Transverse colon (tissue), 4 donors: Measurements from ENCODE around the gene STRIP2.

Experiments
- POLR2A ChIP-seq: fragments of 450-650 bp; IDR thresholded peaks from one replicate; pipeline ENCODE4 v1.6.1; 2016; ENCODE audit warnings: antibody characterized with exemption, mild to moderate bottlenecking, moderate library complexity
- POLR2AphosphoS5 ChIP-seq, 3 donors: sonication (generic); formaldehyde crosslinking; IDR thresholded peaks; one replicate each; pipeline ENCODE4 v1.6.1; 2016; ENCODE audit warnings: antibody characterized with exemption in 3 of 3
- TF ChIP-seq, protein P1 (sequence below), 5 experiments: fragments of 200-600 bp in 3 of 5; fragments of 450-650 bp in 2 of 5; sonication (generic) in 3 of 5; IDR thresholded peaks; 1 replicate in 2 of 5; 2 replicates in 3 of 5; pipeline ENCODE4 v1.5.1; 2016 to 2017; ENCODE audit warnings: antibody characterized with exemption in 5 of 5, inconsistent platforms in 3 of 5, mild to moderate bottlenecking in 2 of 5, moderate library complexity in 1 of 5

DNA sequence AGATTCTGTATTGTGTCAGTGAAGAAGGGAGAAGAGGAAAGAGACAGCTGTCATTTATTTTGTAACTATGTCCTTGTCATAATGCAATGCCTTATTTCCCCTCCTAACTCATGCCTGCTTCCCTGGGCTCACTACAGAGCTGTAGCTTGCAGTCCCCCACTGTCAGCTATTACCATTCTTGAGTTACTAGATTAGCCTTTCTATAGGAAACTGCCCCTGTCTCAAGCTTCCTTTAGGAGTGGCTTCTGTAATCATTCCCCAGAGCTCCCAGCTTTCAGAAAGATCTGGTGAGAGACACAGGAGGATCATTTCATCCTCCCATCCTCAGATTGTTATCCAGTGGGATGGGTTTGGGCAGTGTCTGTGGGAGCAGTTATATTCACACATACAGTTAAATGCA is 35.7 kb downstream of the STRIP2 start:
- TF ChIP-seq, protein P1, sequence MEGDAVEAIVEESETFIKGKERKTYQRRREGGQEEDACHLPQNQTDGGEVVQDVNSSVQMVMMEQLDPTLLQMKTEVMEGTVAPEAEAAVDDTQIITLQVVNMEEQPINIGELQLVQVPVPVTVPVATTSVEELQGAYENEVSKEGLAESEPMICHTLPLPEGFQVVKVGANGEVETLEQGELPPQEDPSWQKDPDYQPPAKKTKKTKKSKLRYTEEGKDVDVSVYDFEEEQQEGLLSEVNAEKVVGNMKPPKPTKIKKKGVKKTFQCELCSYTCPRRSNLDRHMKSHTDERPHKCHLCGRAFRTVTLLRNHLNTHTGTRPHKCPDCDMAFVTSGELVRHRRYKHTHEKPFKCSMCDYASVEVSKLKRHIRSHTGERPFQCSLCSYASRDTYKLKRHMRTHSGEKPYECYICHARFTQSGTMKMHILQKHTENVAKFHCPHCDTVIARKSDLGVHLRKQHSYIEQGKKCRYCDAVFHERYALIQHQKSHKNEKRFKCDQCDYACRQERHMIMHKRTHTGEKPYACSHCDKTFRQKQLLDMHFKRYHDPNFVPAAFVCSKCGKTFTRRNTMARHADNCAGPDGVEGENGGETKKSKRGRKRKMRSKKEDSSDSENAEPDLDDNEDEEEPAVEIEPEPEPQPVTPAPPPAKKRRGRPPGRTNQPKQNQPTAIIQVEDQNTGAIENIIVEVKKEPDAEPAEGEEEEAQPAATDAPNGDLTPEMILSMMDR (IDR thresholded peaks at IDR 0.05): no peak
- TF ChIP-seq POLR2A (no peak), POLR2AphosphoS5 (IDR thresholded peaks at IDR 0.05) (no peak)
